HEK293 (cell line): ENCODE measurements around the gene OR2G2.

Source experiments
- REPIN1 ChIP-seq: fragments of 450-650 bp; formaldehyde crosslinking; IDR thresholded peaks from 2 replicates; pipeline ENCODE4 v1.5.1; 2017; ENCODE audit warnings: missing biosample characterization, missing genetic modification characterization, low read depth
- YY1 ChIP-seq: fragments of 450-650 bp; formaldehyde crosslinking; IDR thresholded peaks from 2 replicates; pipeline ENCODE4 v1.5.1; 2018; ENCODE audit warnings: missing biosample characterization, missing genetic modification characterization
- ZFP3 ChIP-seq: fragments of 450-650 bp; formaldehyde crosslinking; IDR thresholded peaks from 2 replicates; pipeline ENCODE4 v1.5.1; 2016; ENCODE audit warnings: low read depth, missing biosample characterization, missing genetic modification characterization
- ZNF596 ChIP-seq: fragments of 450-650 bp; IDR thresholded peaks from 2 replicates; pipeline ENCODE4 v1.5.0; 2018; ENCODE audit warnings: missing biosample characterization, mild to moderate bottlenecking, missing genetic modification characterization, moderate library complexity
- ZNF624 ChIP-seq: fragments of 450-650 bp; formaldehyde crosslinking; IDR thresholded peaks from 2 replicates; pipeline ENCODE4 v1.5.1; 2017; ENCODE audit warnings: missing biosample characterization, missing genetic modification characterization
- TF ChIP-seq, protein P1 (sequence below): IDR thresholded peaks from 2 replicates; pipeline ENCODE4 v1.6.1; 2011; ENCODE audit warnings: mild to moderate bottlenecking, low read depth, low read length, borderline replicate concordance
- TF ChIP-seq, protein P2 (sequence below): fragments of 450-650 bp; formaldehyde crosslinking; IDR thresholded peaks from 2 replicates; pipeline ENCODE4 v1.5.1; 2016; ENCODE audit warnings: missing biosample characterization, missing genetic modification characterization
- TF ChIP-seq, protein P3 (sequence below): fragments of 450-650 bp; formaldehyde crosslinking; IDR thresholded peaks from 2 replicates; pipeline ENCODE4 v1.5.1; 2016; ENCODE audit warnings: missing biosample characterization, missing genetic modification characterization
- TF ChIP-seq, protein P4 (sequence below): fragments of 450-650 bp; formaldehyde crosslinking; IDR thresholded peaks from 2 replicates; pipeline ENCODE4 v1.5.1; 2016; ENCODE audit warnings: missing biosample characterization, missing genetic modification characterization, borderline replicate concordance
- TF ChIP-seq, protein P5 (sequence below): fragments of 450-650 bp; formaldehyde crosslinking; IDR thresholded peaks from 2 replicates; pipeline ENCODE4 v1.5.1; 2017; ENCODE audit warnings: missing biosample characterization, missing genetic modification characterization
- TF ChIP-seq, protein P6 (sequence below): fragments of 450-650 bp; formaldehyde crosslinking; IDR thresholded peaks from 2 replicates; pipeline ENCODE4 v1.5.1; 2016; ENCODE audit warnings: missing biosample characterization, missing genetic modification characterization
- TF ChIP-seq, protein P7 (sequence below): fragments of 450-650 bp; formaldehyde crosslinking; IDR thresholded peaks from 2 replicates; pipeline ENCODE4 v1.5.1; 2017; ENCODE audit warnings: missing biosample characterization, missing genetic modification characterization

DNA sequence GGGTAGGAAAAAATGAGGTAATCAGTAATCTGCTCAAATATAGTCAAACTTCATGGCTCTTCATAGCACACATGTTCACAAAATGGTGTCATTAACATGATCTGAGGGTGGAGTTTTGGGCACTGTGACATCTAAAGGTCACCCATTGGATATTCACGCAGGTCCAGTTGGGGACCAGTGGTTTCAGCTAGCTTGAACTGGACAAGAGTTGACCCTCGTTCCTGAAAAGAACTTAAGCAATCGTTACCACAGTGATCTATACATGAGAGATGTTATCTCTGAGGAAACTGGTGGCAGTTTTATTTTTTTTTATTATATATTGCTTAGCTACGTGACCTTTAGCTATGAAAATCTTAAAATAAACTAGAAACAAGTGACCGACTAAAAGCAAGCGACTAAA is 48.9 kb upstream of the OR2G2 start:
- TF ChIP-seq, protein P1, sequence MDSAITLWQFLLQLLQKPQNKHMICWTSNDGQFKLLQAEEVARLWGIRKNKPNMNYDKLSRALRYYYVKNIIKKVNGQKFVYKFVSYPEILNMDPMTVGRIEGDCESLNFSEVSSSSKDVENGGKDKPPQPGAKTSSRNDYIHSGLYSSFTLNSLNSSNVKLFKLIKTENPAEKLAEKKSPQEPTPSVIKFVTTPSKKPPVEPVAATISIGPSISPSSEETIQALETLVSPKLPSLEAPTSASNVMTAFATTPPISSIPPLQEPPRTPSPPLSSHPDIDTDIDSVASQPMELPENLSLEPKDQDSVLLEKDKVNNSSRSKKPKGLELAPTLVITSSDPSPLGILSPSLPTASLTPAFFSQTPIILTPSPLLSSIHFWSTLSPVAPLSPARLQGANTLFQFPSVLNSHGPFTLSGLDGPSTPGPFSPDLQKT: no peak
- TF ChIP-seq, protein P2, sequence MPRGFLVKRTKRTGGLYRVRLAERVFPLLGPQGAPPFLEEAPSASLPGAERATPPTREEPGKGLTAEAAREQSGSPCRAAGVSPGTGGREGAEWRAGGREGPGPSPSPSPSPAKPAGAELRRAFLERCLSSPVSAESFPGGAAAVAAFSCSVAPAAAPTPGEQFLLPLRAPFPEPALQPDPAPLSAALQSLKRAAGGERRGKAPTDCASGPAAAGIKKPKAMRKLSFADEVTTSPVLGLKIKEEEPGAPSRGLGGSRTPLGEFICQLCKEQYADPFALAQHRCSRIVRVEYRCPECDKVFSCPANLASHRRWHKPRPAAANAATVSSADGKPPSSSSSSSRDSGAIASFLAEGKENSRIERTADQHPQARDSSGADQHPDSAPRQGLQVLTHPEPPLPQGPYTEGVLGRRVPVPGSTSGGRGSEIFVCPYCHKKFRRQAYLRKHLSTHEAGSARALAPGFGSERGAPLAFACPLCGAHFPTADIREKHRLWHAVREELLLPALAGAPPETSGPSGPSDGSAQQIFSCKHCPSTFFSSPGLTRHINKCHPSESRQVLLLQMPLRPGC: no peak
- TF ChIP-seq, protein P3, sequence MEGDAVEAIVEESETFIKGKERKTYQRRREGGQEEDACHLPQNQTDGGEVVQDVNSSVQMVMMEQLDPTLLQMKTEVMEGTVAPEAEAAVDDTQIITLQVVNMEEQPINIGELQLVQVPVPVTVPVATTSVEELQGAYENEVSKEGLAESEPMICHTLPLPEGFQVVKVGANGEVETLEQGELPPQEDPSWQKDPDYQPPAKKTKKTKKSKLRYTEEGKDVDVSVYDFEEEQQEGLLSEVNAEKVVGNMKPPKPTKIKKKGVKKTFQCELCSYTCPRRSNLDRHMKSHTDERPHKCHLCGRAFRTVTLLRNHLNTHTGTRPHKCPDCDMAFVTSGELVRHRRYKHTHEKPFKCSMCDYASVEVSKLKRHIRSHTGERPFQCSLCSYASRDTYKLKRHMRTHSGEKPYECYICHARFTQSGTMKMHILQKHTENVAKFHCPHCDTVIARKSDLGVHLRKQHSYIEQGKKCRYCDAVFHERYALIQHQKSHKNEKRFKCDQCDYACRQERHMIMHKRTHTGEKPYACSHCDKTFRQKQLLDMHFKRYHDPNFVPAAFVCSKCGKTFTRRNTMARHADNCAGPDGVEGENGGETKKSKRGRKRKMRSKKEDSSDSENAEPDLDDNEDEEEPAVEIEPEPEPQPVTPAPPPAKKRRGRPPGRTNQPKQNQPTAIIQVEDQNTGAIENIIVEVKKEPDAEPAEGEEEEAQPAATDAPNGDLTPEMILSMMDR (tag by site-specific recombination): no peak
- TF ChIP-seq ZFP3 (no peak), YY1 (tag by site-specific recombination) (no peak), ZNF624 (tag by site-specific recombination) (no peak), ZNF596 (no peak), REPIN1 (tag by site-specific recombination) (no peak)
- TF ChIP-seq, protein P4, sequence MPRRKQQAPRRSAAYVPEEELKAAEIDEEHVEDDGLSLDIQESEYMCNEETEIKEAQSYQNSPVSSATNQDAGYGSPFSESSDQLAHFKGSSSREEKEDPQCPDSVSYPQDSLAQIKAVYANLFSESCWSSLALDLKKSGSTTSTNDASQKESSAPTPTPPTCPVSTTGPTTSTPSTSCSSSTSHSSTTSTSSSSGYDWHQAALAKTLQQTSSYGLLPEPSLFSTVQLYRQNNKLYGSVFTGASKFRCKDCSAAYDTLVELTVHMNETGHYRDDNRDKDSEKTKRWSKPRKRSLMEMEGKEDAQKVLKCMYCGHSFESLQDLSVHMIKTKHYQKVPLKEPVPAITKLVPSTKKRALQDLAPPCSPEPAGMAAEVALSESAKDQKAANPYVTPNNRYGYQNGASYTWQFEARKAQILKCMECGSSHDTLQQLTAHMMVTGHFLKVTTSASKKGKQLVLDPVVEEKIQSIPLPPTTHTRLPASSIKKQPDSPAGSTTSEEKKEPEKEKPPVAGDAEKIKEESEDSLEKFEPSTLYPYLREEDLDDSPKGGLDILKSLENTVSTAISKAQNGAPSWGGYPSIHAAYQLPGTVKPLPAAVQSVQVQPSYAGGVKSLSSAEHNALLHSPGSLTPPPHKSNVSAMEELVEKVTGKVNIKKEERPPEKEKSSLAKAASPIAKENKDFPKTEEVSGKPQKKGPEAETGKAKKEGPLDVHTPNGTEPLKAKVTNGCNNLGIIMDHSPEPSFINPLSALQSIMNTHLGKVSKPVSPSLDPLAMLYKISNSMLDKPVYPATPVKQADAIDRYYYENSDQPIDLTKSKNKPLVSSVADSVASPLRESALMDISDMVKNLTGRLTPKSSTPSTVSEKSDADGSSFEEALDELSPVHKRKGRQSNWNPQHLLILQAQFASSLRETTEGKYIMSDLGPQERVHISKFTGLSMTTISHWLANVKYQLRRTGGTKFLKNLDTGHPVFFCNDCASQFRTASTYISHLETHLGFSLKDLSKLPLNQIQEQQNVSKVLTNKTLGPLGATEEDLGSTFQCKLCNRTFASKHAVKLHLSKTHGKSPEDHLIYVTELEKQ (tag by site-specific recombination): no peak
- TF ChIP-seq, protein P5, sequence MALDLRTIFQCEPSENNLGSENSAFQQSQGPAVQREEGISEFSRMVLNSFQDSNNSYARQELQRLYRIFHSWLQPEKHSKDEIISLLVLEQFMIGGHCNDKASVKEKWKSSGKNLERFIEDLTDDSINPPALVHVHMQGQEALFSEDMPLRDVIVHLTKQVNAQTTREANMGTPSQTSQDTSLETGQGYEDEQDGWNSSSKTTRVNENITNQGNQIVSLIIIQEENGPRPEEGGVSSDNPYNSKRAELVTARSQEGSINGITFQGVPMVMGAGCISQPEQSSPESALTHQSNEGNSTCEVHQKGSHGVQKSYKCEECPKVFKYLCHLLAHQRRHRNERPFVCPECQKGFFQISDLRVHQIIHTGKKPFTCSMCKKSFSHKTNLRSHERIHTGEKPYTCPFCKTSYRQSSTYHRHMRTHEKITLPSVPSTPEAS (tag by site-specific recombination): no peak
- TF ChIP-seq, protein P6, sequence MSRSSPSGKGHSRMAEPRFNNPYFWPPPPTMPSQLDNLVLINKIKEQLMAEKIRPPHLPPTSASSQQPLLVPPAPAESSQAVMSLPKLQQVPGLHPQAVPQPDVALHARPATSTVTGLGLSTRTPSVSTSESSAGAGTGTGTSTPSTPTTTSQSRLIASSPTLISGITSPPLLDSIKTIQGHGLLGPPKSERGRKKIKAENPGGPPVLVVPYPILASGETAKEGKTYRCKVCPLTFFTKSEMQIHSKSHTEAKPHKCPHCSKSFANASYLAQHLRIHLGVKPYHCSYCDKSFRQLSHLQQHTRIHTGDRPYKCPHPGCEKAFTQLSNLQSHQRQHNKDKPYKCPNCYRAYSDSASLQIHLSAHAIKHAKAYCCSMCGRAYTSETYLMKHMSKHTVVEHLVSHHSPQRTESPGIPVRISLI: no peak
- TF ChIP-seq, protein P7, sequence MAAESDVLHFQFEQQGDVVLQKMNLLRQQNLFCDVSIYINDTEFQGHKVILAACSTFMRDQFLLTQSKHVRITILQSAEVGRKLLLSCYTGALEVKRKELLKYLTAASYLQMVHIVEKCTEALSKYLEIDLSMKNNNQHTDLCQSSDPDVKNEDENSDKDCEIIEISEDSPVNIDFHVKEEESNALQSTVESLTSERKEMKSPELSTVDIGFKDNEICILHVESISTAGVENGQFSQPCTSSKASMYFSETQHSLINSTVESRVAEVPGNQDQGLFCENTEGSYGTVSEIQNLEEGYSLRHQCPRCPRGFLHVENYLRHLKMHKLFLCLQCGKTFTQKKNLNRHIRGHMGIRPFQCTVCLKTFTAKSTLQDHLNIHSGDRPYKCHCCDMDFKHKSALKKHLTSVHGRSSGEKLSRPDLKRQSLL (tag by site-specific recombination): no peak
